Thyroid gland (tissue), 4 donors: ENCODE results near the gene SYNRG.
"Not testable (repeated sequence)": the region's sequence is repeated elsewhere in the genome, so short reads cannot be mapped to it uniquely, and the experiment has no call there.

Experiments
- POLR2A ChIP-seq, 2 donors: fragments of 450-650 bp; IDR thresholded peaks; one replicate each; pipeline ENCODE4 v1.6.1; 2017; ENCODE audit warnings: antibody characterized with exemption in 2 of 2, mild to moderate bottlenecking in 2 of 2, moderate library complexity in 1 of 2
- TF ChIP-seq, protein P1 (sequence below), 6 experiments: fragments of 200-600 bp in 3 of 6; fragments of 450-650 bp in 3 of 6; sonication (generic) in 3 of 6; IDR thresholded peaks; one replicate each; pipeline ENCODE4 v1.5.1; 2016 to 2019; ENCODE audit warnings: antibody characterized with exemption in 6 of 6, mild to moderate bottlenecking in 2 of 6, inconsistent platforms in 1 of 6, moderate library complexity in 1 of 6

DNA sequence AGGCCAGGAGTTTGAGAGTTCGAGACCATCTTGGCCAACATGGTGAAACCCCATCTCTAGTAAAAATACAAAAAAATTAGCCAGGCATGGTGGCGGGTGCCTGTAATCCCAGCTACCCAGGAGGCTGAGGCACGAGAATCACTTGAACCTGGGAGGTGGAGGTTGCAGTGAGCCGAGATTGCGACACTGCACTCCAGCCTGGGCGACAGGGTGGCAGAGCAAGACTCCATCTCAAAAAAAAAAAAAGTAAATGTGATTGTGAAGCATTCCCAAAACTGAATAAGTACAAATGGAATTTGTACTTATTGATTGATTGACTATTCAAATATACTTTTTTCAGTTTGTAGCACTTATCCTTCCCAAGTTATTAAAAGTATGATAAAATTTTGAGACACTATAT, 7.2 kb upstream of the SYNRG start:
- not testable (repeated sequence) for TF ChIP-seq POLR2A (IDR thresholded peaks at IDR 0.05)
- TF ChIP-seq, protein P1, sequence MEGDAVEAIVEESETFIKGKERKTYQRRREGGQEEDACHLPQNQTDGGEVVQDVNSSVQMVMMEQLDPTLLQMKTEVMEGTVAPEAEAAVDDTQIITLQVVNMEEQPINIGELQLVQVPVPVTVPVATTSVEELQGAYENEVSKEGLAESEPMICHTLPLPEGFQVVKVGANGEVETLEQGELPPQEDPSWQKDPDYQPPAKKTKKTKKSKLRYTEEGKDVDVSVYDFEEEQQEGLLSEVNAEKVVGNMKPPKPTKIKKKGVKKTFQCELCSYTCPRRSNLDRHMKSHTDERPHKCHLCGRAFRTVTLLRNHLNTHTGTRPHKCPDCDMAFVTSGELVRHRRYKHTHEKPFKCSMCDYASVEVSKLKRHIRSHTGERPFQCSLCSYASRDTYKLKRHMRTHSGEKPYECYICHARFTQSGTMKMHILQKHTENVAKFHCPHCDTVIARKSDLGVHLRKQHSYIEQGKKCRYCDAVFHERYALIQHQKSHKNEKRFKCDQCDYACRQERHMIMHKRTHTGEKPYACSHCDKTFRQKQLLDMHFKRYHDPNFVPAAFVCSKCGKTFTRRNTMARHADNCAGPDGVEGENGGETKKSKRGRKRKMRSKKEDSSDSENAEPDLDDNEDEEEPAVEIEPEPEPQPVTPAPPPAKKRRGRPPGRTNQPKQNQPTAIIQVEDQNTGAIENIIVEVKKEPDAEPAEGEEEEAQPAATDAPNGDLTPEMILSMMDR (IDR thresholded peaks at IDR 0.05), result not testable (repeated sequence)
